ENCODE measurements around the gene IL12RB2.
"Not testable (repeated sequence)": the region's sequence is repeated elsewhere in the genome, so short reads cannot be mapped to it uniquely, and the experiment has no call there.

Gene IL12RB2

DNA sequence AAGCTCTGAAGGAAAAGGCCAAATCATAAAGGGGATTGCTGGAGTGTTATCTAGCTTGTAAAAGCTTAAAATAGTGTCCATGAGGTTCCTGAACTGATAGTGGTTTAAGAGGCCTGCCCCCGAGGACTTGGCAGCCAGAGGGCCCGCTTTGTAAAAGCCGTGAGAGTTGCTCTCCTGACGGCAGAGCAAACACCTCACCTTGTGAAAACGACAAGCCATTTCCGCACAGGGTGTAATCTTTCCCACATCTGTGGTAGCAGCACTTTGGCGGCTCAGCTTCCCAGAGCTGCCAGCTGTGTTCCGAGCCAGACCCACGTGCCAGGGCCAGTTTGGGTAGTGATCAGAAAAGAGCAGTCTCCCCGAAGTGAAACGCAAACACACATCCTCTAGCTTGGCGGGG, 85.6 kb downstream of the IL12RB2 start:
- TF ChIP-seq, protein P1, sequence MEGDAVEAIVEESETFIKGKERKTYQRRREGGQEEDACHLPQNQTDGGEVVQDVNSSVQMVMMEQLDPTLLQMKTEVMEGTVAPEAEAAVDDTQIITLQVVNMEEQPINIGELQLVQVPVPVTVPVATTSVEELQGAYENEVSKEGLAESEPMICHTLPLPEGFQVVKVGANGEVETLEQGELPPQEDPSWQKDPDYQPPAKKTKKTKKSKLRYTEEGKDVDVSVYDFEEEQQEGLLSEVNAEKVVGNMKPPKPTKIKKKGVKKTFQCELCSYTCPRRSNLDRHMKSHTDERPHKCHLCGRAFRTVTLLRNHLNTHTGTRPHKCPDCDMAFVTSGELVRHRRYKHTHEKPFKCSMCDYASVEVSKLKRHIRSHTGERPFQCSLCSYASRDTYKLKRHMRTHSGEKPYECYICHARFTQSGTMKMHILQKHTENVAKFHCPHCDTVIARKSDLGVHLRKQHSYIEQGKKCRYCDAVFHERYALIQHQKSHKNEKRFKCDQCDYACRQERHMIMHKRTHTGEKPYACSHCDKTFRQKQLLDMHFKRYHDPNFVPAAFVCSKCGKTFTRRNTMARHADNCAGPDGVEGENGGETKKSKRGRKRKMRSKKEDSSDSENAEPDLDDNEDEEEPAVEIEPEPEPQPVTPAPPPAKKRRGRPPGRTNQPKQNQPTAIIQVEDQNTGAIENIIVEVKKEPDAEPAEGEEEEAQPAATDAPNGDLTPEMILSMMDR (IDR thresholded peaks at IDR 0.05; ENCODE audit: insufficient read depth, low read length, missing control alignments): no peak
- ChIA-PET POLR2A (no interaction called here), CTCF (interaction anchor here (0.8 kb wide), 1 partner anchor 107 kb away, joined by 3 read pairs; no protein-coding TSS in a partner anchor)
- DNase-seq (ENCODE audit: low read depth, low spot score): no peak
- no peak overlapping the region for H3K4me3 ChIP-seq (ENCODE audit: low read depth, low read length)

DNA sequence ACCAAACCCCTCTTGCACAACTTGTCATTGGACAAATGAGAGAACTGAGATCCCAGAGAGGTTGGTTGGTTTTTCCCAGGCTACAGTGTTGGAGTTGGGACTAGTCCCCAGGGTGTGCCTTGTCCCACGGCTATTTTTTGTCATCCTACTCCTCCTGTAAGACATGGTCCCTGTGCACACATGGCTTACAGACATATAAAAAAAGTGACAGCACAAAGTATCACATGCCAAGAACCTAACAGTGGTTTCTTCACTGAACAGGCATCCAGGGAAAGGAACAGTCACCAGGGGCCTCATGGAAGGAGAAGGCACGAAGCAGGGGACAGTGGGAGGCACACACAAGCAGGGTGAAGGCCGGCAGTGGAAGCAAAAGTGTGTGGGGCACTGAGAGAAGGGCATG, 86.1 kb downstream of the IL12RB2 start:
- TF ChIP-seq, protein P1 (IDR thresholded peaks at IDR 0.05; ENCODE audit: insufficient read depth, low read length, missing control alignments): no peak
- DNase-seq (ENCODE audit: low read depth, low spot score): no peak
- H3K4me3 ChIP-seq (ENCODE audit: low read depth, low read length): no peak overlapping the region
- ChIA-PET POLR2A (no interaction called here), CTCF (no interaction called here)

DNA sequence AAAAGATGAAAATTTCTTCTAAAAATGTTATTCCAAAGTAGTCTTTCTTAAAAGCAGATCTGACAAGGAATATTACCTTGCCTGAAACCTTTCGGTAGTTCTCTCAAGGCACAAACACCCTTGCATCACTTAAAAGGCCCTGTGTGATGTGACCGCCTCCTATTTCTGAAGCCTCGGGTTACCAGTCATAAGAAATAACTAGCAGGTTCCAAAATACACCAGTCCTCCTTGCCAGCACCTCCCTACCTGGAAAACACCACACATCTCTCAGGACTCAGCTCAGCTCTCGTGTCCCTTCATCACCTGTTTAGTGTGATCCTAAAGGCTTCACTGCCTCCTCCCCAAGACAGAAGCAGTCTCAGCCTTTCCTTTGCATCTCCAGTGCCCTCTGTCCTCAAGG, 86.9 kb downstream of the IL12RB2 start:
- H3K4me3 ChIP-seq (ENCODE audit: low read depth, low read length): no peak overlapping the region
- CTCF ChIA-PET: no interaction called here
- TF ChIP-seq, protein P1 (IDR thresholded peaks at IDR 0.05; ENCODE audit: insufficient read depth, low read length, missing control alignments): no peak
- DNase-seq (ENCODE audit: low read depth, low spot score): no peak
- POLR2A ChIA-PET: no interaction called here

DNA sequence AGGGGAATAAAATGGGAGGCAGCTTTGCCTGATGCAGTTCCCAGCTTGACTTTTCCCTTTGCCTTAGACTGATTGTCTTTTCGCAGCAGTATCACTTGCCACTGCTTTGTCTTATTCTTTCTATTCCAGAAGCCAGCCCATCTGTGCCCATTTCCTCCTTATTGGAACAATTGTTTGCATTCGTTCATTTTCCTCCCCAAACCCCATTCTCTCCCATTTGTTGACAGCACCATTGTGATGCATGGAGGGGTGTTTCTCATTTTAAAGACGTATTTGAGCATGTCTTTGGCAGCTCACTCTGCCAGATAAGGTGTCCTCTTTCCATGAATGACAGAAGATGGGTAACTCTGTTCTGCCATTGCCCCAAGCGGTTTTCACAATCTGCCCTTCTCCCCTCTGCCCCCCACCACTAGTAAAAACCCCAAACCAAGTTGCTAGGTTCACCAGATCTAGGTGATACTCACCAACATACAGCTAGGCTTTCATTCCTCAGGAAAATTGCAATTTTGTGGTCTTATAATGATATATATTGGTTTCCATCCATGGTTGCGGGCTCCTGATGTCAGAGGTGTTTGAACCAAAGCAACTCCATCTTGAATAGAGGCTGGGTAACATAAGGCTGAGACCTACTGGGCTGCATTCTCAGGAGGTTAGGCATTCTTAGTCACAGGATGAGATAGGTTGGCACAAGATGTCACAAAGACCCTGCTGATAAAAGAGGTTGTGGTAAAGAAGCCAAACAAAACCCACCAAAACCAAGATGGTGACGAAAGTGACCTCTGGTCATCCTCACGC, 91.7 kb downstream of the IL12RB2 start:
- ChIA-PET CTCF (interaction anchor here (1.7 kb wide), 1 partner anchor 53 kb away, joined by 4 read pairs; no protein-coding TSS in a partner anchor), POLR2A (no interaction called here)
- H3K4me3 ChIP-seq (ENCODE audit: low read depth, low read length): no peak overlapping the region
- no peak for DNase-seq (ENCODE audit: low read depth, low spot score)
- TF ChIP-seq, protein P1 (IDR thresholded peaks at IDR 0.05; ENCODE audit: insufficient read depth, low read length, missing control alignments): no peak

DNA sequence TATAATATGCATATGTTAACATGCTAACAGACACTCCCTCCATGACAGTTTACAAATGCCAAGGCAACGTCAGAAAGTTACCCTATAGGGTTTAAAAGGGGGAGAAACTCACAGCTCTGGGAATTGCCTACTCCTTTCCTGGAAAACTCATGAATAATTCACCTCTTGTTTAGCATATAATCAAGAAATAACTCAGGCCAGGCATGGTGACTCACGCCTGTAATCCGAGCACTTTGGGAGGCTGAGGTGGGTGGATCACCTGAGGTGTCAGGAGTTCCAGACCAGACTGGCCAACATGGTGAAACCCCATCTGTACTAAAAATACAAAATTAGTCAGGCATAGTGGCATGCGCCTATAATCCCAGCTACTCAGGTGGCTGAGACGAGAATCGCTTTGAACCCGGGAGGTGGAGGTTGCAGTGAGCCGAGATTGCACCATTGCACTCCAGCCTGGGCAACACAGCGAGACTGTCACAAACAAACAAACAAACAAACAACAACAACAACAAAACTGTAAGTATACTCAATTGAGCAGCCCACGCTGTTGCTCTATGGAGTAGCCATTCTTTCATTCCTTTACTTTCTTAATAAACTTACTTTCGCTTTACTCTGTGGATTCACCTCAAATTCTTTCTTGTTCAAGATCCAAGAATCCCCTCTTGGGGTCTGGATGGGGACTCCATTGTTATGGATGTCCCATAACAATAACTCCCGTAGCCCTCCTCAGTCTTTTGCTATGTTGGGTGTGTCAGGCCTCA, 92.5 kb downstream of the IL12RB2 start:
- CTCF ChIA-PET: interaction anchor here (1.1 to 1.7 kb wide), 2 partner anchors 11 to 54 kb away, joined by 3 to 4 read pairs; no protein-coding TSS in a partner anchor
- DNase-seq (ENCODE audit: low read depth, low spot score); H3K4me3 ChIP-seq (ENCODE audit: low read depth, low read length); POLR2A ChIA-PET: not testable (repeated sequence)

DNA sequence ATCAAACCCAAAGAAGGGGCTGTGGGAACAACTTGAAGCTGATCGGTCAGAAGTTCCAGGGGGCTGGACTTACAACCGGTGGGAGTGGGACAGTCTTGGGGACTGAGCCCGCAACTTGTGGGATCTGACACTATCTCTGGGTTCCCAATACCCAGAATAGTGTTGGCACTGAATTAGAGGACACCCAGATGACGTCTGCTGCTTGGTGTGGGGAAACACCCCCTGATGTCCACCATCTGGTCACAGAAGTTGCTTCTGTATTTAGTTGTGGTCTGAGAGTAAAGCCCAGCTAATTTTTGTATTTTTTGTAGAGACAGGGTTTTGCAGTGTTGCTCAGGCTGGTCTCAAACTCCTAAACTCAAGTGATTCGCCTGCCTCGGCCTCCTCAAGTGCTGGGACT, 93.8 kb downstream of the IL12RB2 start:
- TF ChIP-seq, protein P1 (IDR thresholded peaks at IDR 0.05; ENCODE audit: insufficient read depth, low read length, missing control alignments): no peak
- ChIA-PET POLR2A (interaction anchor here (0.6 to 1.0 kb wide), 2 partner anchors 11 to 753 kb away, joined by 3 read pairs; no protein-coding TSS in a partner anchor), CTCF (interaction anchor here (1.1 kb wide), 2 partner anchors 12 to 61 kb away, joined by 3 read pairs; no protein-coding TSS in a partner anchor)
- DNase-seq (ENCODE audit: low read depth, low spot score): no peak
- no peak overlapping the region for H3K4me3 ChIP-seq (ENCODE audit: low read depth, low read length)

All from AG04449 (cell line).